ENCODE measurements around the gene NOCT.
A peak's percentile ranks its signal among the peaks of the same experiment; 100 is the strongest.
"Not testable (repeated sequence)": the region's sequence is repeated elsewhere in the genome, so short reads cannot be mapped to it uniquely, and the experiment has no call there.

NOCT gene

DNA sequence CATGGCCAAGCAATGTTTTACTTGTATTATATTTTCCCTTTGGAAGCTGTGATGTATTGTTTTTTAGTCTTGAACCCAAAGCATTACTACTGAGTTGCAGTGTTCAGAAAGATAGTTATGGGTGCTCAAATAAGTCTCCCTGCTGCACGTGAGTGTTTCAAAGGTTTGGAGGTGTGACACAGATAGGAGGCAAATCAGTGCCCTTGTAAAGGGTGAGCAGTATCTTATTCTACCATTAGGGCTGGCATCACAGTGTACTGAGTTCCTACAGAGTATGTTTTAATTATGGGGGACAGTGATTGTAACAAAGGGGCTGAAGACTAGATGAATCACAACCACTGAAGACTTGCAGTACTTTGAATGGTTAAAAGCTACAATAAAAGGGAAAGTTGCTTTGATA, 38.3 kb downstream of the NOCT start:
- no peak for DNase-seq

DNA sequence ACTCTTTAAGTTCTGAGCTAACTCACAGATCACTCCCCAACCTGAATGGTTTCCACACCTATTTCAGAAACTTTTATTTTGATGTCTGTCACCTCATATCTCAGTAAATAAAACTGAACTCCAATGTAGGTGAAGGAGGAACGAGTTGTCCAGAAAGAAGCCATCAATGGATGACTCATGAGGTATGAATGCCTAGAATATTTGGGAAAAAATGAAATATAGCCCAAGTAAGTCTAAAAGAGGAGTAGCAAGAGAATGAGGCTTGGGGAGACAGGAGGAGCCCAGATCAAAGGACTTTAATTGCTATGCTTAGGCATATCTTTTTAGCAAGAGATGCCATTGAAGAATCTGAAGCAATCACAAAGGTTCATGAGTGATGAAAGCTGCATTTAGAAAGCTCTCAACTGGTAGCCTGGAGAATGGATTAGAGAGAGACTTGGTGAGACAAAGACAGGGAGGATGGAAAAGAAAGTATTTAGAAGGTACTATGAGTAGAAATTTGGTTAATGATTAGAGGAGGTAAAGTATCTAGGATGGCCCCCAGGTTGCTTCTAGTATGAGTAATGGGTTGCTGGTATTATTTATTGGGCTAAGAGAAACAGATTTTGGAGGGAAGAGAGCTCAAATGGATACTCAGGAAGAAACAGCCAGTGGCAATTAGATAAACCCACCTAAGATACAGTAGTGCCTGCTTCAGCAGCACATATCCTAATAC, 39.4 kb downstream of the NOCT start:
- DNase-seq, result no peak

DNA sequence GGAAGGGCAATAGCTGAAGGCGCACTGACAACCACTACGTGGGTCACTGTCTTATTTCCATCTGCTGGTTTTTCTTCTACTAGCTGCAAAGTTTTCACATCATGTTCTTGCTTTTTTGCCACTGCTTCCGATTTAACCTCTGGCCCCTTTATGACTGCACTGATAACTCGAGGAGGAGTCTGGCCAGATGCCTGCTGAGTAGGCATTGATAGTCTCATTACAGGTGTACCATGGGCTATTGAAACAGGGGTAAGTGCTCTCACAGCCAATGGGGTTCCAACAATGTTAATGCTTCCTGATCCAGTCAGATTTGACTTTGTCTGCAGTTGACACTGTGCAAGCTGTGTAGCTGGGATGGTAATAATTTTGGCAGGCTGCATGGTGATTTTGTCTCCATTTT, 43.4 kb downstream of the NOCT start:
- not testable (repeated sequence) for DNase-seq

DNA sequence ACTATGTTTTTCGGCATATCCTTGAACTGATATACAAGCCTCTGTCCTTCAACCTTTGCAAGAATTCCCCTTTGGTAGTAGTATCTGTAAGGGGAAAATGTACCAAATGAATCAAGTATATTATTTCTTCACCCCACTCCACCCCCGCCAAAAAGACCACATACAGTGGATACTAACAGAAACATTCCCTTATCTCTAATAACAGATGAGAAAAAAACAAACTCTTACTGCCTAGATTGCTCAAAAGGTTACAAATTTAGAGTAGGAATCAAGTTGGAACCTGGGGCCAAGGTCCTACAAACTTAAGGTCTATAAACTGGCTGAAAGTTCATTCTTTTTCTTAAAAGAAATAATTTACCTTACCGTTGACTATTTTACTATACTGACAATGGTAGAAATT, 45.0 kb downstream of the NOCT start:
- no peak for DNase-seq

DNA sequence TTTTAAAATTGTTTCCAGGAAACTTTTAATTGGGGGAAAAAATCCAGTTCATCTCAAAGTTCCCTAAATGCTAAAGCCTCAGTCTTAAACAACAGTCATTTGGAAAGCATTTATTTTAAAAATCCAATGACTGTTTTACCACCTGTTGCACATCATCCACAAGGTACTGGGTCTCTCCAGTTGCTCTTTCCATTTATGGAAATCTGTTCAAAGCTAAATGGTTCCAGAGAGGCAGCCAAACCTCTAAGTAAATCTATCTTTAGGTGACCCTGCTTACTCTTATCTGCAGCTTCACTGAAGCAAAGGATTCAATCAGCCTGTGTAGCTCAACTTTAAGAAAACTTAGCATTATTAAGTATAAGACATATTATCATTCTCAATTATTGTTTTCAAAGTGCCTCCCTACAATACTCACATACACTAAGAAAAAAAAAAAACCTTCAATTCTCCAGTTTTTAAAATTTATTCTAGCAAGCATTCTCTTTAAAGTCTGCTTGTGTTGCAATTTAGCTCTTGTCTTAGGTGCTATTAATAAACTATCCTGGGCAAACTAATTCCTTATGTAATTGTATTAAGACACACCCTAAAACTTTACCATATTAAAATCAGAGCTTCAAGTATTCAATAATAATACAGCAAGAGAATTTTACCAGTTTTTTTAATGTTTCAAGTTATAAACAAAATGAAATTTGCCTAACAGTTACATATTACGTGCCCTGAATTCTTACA, 60.6 kb downstream of the NOCT start:
- DNase-seq, result no peak

DNA sequence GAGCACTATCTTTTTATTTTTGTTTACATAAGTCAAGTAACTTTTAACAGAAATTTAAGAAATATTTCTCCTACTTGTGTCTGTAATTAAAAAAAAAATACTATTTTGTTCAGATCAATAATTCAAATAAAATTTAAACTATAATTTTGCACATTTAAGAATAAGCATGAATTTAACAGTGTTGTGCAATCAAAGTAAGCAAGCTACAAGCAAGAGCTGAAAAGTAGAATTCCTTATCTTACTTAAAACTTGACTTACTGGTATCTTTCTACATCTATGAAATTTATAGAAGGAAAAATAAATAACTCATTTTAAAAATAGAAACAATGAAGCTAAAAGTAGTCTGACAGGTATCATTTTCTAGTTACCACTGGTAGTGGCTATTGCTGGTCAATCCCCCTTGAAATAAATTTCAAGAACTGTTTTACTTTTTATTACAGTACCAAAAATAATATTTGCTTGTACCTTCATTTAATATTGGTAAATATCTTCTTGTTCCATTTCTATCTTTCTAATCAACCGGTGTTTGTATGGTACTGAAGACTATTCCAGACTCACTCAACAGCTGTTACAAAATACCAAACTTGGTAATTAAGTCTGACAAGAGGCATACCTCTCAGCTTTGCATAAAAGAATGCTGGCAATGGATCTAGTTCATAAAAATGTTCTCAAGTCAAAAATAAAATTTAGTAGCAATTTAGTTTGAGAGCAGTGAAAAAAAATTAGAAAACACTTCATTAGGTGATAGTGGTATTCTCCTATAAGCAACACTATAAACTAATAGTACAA, 62.2 kb downstream of the NOCT start:
- no peak for DNase-seq

DNA sequence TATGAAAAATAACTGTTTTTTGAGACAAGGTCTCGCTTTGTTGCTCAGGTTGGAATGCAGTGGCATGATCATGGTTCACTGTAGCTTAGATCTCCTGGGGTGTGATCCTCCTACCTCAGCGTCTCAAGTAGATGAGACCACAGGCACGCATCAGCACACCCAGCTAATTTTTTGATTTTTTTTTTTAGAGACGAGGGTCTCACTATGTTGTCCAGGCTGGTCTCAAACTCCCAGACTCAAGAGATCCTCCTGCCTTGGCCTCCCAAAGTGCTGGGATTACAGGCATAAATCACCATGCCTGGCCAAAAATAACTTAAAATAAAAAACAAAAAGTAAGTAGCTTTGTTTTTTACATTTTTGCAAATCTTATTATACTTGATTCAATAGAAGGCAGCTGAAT, 63.3 kb downstream of the NOCT start:
- no peak for DNase-seq

DNA sequence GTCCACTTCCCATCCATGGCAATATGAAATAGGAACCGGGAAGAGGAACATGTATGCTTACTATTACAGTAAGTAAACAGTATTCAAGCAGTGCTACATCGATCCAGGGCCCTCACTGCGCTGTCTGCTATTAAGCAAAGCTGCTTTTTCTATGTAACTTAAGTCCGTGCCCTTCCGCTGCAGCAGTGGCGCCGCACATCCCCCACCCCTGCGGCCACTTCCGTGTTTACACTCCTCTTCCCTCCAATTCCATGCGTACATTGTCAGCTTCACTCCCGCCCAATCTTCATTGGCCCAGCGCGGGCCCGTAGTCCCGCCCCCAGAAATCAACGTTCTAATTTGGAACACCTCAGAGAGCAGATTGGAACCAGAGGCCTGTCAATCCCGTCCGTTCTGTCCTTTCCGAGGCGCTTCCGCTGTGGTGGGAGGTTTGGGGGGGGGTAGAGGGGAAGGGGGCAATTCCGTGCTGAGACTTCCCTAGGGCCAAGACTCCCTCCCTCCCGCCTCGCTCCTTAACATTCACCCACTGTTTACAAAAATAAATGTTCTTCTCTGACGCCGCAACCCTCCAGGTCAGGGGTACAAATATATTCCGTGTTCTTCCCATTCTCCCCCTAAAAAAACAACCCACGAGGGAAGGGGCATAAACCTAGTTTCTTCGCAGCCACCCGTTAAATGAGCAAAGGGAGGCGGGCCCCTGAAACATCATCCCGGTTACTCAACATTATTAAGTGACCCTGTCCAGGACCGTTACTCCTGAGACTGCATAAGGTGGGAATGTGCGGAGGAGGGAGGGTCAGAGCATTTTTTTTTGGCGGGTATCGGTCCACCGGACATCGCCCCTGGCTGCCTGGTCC, 67.4 kb downstream of the NOCT start:
- DNase-seq, result peak; percentile 34

DNA sequence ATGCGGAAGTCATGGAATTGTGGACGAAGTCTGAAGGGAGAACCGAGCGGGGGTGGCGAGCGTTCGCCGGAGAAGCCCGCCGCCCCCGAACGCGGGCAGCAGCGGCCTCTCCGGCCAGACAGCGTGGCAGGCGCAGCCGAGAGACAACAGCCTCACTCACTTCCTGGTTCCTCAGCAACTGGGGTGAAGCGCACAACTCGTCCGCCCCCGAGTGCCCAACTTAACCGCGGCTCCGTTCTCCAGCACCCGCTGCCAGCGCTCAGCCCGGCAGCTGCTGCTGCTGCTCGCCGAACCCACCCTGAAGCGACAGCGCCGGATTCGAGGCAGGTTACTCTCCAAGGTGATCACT, 68.0 kb downstream of the NOCT start:
- no peak for DNase-seq

DNA sequence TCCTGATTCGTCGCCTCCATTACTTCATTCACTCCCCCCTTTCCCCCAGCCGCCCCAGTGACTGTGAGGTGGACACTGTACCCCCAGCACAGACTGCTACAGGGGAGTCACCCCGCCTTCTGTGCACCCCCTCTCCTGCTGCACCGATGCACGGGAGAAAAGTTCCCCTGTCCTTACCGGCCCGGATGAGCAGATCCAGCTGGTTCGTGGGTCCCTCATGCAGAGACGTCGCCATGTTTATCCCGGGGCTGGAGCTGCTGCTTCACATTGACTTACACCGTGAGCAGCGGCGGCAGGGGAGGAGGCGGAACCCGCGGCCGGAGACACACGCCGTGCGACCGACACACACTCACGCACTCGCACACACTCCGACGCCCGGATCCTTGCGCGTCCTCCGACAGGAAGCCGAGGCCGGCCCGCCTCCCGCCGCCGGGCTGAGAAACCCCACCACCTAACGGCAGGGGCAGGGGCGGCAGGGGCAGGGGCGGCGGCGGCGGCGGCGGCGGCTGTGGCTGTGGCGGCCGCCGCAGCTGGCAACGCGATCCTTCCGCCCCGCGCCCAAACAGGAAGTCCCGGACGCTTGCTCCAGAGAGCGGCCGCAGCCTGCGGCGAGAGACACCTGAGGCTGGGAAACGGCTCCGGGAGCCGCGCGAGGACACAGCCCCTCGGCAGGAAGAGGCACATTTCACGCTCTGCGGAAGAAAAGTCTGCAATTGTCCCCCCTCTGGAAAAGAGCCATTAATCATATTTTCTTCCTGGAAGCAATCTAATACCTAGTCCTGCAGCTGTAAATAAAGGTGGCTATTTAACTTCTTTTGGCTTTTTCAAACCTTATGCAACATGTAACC, 68.6 kb downstream of the NOCT start:
- no peak for DNase-seq

DNA sequence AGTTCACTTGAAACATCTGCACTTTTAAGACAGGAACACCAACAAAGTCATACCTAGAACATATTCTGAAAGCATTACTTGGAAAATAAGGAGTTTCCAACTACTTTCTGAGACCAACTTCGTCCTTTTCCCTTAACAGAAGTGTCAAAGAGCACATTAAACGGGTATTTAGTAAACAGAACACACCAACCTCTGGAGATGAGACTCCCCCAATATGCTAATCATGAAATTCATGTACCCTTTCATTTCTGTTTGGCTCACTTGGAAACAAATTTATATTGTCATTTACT, 69.2 kb downstream of the NOCT start:
- no peak for DNase-seq

DNA sequence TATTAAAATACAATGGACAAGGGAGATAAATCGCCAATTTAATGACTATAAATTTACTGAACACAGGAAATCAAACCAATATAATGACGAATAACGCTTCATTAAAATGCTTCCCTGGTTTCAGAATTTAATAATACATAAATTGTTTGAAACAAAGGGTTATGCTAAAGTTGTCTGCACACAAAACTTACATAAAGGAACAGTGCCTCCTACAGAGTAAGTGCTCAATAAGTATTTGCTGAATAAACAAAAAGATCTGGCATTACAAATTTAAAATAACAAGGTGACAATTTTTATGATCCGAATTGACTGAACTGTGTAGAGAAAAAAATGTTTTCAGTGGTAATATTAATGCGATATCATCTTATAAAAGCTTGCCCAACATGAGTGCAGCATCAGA, 69.6 kb downstream of the NOCT start:
- no peak for DNase-seq

DNA sequence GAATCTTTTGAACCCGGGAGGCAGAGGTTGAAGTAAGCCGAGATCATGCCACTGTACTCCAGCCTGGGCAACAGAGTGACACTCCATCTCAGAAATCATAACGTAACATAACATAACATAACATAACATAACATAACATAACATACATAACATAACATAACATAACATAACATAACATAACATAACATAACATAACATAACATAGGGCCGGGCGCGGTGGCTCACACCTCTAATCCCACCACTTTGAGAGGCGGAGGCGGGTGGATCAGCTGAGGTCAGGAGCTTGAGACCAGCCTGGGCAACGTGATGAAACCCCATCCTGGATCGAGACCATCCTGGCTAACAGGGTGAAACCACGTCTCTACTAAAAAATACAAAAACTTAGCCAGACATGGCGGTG, 76.7 kb downstream of the NOCT start:
- DNase-seq, result no peak
